ENCODE data around the gene ALK.

The ALK gene

DNA sequence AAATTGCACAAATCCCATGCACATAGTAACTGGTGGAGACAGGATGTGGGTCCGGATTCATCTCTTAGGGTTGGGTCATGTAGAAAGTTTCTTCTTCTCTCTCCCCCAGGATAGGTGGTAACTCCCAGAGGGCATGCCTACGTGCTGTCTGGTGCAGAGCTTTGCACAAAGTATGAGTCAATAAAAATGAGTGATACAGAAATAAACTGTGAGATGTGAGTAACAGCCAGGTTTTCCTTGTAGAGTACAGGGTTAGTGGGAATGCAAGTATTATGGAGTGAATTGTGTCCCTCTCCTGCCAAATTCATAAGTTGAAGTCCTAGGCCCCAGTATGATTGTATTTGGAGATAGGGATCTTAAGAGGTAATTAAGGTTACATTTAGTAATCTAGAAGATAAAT, 289.4 kb downstream of the ALK start:
- DNase-seq, result no peak

DNA sequence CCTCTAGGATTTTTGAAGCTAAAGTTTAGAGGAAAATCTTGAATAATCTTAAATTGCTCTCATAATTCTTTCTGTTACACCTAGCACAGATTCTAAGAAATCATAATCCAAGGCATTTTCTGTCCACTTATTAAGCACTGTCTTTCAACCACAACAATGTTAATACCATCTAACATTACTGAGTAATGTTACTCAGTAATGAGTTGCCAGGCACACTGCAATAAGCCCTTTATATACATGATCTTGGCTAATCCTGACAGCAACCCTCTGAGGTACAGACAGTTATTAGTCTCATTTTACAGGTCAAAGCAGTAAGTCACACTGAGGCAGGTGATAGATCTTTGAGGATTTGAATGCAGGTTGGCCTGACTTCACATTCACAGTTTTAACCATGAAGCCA, 291.9 kb downstream of the ALK start:
- no peak for DNase-seq

DNA sequence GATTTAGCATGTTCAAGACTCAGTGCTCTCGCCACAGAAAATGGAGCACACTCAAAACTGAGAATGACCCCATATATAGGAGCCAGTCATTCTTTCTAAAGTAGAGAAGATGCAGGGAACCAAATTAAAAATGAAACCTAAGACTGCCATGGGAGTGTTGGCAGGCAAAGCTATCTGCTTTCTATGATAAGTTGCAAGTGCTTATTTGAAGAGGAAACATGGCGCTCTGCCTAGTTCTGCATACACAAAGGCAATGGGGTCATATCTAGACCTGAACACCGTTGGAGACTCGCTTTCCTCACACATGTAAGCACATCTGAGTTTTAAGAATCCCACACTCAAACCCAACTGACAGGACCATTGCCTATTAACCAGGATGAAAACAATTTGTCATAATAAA, 292.5 kb downstream of the ALK start:
- DNase-seq, result no peak

DNA sequence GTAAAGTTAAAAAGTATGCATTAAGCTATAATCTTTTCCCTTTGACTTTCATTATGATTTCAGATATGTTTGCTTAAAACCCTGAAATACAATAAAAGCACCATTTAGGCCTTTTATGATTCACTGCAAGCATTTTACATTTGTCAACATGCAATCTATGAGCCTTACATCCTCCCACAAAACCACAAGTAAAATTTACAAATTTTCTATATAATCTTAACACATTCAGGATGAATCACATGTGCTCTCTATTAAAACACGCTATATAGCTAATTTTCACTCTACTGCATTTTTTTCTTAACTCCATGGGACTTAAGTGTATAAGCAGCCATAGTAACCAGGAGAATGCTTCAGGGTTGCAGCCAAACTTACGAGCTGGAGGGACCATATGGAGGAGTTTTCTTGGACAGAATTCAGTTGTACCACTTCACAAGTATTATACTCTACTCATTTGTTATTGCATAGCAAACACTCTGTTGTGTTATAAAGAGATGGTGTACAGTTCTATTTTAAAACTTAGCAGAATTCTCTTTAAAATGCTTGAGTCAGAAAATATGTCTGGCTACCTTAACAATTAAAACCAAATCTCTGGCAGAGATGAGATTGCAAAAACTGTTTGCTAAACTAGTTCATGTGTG, 293.2 kb downstream of the ALK start:
- DNase-seq, result no peak

DNA sequence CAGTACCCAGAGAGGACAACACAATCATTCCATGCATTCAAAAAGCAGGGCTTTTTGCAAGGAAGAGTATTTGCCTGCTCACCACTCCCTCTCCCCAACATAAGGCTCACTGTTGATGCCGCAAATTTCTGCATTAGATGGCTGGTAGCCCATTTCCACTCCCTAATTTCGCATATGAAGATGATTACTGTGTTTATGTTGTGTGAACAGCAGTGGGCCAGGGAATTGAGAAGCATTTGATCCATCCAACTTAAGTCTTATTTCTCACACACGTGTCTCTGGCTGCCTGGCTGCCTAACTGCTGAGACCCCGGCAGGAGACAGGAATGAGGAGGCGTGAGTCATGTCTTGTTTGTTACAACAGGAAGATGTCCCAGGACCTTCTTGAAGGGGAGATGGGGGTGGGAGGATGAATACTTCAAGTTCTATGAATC, 294.1 kb downstream of the ALK start:
- DNase-seq, result no peak

DNA sequence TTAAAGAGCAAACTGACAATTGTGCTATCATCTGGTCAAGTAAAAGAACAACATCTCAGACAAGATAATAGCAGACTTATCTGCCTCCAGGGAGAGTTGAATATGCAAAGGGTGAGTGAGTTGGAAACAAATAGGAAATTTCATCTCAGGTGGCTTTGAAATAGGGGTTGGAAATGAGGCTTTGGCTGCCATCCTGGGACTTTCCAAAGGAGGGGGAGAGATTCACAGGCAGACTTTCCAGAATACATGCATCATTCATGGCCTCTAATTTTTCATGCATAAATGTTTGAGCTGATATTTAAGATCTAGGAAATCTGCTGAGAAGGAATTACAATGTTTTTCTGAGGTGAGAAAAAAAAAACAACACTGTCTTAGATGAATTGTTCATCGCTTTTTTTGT, 300.5 kb downstream of the ALK start:
- DNase-seq, result no peak

DNA sequence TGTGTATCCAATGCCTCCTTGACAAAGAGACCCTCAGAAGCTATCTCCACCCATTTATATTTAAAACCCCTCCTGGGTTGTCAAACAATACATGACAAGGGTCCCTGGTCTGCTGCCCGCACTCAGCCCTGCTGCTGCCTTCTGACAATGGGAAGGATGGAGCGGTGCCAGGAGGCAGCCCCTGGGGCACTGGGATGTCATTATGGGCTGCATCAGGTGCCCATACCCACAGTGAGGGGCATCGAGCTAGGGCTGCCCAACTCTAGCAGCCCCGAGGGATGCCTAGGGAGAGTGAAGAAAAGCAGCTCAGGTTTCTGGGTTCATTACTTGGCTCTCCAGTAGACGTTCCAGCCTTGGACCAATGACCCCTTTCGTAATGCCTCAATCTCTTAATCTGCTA, 301.7 kb downstream of the ALK start:
- DNase-seq, result no peak

DNA sequence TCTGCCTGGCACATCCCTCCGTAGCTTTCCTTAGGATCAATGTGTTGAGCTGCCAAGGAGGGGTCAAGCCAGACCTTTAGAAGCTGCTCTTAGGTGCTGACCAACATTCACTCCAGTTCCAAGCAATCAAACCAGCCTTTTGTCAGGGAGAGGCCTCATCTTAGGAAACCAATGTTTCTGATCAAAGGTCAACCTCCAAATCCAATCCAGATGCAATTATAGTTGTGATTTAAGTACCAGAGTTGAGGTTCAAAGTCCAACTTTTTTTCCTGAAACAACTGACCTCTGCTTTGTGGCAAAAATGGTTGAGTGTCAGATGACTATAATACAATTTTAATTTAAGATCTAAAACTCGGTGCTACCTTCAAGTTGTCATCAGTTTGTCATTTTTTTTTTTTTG, 303.4 kb downstream of the ALK start:
- no peak for DNase-seq

DNA sequence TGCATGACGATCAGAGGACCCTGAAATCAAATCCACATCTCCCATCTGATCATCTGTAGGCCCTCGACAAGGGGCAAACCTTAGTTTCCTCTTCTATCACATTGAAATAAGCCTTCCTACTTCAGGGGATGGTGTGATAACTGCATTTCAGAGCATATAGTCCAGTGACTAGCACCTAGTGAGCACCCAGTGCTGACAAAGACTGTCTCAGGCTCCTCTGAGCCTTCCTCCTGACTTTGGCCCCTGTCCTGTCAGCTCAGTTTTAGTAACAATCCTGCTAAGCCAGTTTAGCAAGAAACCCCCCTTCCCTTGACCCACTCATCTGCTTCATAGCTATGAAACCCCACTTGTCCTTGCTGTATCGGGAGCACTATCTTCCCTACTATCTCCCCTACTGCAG, 304.0 kb downstream of the ALK start:
- no peak for DNase-seq

DNA sequence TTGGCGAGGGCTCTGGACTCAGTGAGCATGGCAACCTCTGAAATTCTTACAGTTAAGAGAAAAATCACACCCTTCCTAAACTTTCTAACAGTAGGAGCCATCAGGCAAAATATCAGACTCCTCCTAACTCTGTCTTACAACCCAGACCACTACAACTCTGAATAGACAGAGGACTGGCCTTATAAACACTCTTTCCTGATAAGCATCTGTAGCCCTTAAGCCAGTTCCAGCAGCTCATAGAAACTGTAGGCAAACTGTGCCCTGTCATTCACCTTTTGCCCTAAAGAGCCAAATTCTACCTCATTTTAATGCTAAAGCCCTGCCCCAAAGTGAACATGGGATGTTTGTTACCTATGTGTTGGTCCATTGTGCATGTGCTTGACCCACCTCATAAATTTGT, 304.8 kb downstream of the ALK start:
- no peak for DNase-seq

DNA sequence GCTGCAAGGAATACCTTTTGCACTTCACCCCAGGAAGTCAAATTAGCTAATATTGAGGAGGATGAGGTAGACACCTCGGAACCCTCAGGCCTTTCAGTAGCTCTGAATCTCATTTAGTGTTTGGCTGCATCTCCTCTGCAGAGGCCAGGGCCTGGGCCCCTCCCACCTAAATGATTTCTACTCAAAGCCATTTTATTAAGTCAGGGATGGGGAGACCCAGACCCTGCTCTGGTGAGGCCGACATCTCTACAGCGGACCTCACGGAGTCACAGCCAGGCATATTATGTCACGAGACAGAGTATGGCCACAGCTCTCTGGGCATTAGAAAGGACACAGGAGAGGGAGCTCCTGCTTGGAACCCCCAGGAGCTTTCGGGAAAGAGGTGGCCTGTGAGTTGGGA, 305.5 kb downstream of the ALK start:
- DNase-seq, result no peak

DNA sequence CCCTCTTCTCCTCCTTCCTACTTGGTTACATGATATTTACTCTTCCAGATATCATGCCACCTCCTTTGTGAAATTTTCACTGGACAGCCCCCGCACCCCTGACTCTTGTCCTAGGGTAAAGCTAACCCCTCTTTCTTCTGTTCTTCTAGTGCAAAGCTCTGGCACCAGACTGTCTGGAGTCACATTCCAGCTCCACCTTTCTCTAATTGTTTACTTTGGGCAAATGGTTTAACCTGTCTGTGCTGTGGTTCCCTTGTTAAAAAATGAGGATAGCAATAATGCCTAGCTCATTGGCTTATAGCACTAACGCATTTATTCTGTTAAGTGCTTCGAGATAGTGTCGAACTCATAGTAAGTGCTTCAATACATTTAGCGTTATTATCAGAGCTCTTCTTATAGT, 306.2 kb downstream of the ALK start:
- DNase-seq, result no peak

DNA sequence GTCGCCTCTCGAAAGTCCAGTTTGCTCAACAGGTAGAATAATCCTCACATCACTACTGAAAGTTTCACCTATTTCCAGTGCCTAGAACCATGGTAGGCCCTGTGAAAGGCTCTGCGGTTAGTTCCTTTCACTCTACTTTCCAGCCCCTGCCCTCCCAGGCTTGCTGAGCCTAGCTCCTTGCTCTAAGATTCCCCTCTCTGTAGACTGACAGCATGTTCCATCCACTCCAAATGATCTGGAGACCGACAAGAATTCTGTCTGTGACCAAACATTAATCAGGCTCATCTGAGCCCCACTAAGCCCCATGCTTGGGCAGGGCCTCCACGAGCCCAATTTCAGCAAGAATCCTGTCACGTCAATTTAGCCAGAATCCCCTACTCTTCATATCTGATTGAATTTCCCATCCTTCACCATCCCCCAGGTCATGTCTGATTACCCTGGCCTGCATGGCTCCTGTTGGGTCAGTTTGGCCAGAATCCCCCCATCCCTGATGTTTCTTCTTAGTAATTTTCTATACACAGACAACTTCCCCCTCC, 307.0 kb downstream of the ALK start:
- DNase-seq, result no peak

DNA sequence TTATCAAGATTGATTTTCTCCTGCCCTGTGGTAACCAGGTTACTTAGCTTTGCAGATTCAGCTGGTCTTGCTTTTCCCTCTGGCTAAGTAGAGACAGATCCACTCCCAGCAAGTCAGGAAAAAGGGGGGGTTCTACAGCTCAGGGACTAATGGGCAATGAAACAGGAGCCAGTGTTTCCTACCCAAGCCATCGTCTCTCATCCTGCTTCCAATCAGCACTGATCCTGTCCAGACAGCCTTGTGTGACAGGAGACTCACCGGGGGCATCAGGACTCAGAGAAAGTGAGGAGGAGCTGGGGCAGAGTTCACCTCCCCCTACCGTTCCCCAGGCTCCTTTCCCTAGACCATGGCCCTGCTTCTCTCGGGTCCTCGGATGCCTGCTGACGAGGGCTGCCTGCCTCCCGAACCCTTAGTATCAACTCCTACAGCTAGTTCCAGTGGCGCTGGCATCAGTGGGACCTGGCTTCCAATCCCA, 307.6 kb downstream of the ALK start:
- DNase-seq, result no peak

DNA sequence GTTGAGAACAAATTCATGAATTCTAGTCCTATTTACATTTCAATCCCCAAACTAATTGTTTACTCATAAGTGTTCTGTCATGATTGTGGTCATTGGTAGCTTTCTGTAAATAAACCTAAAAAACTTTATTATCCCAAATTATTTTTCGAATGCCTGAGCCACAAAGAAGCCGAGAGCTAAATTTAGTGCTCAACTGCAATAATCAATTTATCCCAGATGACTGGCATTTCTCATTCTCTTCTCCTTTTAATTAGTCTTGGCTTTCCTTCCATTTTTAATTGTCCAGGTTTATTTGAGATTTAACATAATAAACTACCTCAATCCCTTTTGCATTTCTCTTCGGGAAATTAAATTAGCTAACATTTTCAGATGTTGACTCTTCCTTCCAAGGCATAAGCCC, 308.3 kb downstream of the ALK start:
- DNase-seq, result no peak

DNA sequence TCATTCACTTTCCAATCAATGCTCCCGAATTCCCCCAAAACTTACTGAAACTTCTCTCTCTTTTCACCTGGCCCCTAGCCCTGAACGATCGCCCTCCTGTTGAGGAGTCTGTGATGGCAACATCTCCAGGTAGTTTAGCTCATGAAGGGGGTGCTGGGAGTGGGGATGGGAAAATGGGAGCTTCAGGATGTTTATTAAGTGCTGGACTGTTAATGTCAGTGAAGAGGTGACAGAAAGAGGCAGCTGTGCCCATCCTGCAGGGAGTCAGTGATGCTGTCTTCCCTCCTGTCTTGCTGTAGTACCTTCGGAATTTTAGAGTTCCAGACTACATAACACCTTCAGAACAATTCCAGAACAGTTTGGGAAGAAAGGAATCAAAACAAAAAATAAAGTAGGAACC, 308.8 kb downstream of the ALK start:
- no peak for DNase-seq

DNA sequence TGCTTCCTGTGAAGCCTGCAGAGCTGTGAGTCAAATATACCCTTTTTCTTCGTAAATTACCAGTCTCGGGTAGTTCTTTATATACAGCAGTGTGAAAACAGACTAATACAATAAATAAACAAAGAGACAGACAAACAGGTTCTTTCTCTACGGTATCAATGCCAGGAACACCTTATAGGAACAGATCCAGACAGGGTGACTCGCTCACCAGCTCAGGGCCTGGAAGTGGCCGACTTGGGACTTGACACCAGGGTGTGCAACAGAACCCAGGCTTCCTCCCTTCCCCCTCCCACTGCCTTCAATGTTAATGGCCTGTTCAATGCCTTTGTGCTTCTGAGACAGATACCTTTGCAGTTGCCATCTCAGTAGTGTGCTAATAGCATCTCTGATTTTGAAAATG, 309.5 kb downstream of the ALK start:
- DNase-seq, result no peak

DNA sequence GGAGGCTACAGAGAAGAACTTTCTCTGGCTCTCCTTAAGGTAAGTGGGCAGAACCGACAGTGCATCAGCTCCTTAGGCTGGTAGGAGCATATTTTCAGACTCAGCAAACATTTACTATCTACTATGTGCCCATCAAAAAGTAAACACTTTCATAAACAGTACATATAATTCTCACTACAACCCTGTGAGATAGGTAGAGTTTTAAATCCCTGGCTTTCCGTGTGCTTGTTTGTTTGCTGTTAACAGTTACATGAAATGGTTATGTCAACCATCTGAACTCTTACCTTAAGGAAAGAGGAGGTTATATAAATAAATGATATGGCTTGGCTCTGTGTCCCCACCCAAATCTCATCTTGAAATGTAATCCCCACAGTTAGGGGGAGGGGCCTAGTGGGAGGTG, 310.1 kb downstream of the ALK start:
- no peak for DNase-seq

DNA sequence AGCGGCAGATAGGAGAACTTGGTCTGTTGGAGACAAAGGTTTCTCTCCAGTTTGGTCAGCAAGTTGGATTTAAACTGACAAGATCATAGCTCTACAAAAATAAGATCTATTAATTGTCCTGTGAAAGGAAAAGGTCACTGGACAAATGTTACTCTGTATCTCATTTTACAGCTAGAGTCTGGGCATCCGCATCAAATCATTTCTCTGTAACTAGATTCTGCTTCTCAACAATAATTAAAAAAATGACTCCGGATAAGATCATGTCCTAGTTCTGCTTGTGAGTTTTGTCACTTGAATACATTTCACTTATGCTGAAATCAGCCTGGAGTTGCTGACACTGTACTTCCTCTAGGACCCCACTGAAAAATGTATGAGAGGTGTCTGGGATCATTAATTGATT, 310.8 kb downstream of the ALK start:
- no peak for DNase-seq

DNA sequence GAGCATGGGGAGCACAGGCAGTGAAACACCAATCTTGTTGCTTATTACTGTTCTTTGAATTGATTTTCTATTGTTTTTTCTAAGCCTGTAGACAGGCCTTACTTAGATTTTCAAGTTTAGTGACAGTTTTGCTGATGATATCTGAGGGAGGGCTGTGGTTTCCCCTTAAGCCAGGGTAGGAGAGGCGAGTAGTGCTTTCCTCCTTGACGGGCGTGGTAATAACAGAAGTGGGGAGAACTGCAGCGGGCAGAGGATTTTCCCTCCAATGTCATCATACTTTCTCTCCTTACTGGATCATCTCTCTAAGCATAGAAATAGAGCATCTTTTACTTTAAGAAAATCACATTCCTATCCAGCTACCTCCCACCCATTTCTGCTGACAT, 314.4 kb downstream of the ALK start:
- DNase-seq, result no peak

DNA sequence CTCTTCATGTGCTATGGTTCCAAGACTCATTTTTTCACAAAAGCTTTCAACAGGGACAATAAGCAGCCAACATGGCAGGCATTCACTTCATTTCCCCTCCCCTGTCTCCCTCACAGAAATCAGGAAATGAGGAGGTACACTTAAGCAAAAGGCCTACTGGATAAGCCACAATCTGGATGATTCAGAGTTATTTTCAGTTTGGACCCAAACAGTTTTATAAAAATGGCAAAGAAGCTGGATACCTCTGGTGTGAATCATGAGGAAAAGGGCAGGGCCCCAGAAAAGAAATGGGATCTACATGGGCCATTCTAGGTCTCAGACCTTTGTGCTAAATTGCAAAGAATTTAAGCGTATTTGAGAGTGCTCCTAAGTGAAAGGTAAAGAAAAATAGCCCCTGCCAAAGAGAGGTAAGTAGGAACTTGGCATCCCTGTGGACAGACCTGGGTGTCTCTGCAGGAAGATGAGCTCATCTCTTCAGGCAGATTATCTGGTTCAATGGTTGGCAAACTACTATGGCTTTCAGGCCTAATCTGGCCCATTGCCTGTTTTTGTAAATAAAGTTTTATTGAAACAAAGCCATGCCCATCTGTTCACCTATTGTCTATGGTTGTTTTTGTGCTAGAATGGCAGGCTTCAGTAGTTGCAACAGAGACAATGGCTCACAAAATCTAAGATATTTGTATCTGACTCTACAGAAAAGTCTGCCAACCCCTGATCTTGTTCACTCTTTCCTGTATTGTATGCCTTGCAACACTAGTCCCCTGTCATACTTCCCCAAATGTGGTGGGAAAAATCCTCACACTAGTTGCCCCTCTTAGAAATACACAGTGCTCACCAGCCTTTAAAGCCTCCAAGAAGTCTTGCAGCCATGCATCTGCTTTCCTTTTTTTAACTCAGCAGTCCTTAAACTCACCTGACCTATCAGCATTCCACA, 315.0 kb downstream of the ALK start:
- no peak for DNase-seq

DNA sequence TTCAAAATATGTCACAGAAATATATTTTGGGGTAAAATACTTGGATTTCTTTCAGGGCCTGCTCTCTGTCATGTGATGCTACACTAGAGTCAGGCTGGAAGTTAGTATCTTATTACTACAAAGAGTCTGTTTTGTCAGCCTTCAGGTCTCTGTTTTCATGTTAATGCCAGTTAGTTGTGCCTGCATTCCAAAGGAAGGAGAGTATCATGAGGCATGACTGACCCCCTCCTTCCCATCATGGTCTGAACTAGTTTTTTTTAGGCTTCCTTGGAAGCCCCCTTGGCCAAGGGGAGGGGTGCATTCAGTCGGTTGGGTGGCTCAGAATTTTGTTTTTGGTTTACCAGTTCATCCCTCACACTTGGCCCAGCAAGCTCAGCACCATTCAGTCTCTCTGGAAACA, 318.0 kb downstream of the ALK start:
- DNase-seq, result no peak

DNA sequence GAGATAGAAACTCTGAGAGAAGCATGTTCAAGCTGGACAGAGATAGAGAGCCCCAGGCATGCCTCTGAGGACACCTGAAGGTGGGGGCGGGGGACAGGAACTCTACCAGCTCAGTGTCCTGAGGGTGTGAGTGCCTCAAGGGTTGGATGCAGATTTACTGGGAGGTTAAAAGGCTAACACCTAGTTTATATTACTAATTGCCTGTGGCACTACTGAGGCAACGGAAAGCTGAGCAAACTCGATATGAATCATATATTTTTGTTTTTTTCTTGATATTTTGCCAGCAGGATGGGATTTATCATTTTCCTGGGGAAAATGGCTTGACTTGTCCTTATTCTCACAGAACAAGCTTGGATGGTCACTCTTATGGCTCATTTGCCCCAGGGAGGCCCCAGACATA, 319.5 kb downstream of the ALK start:
- no peak for DNase-seq

DNA sequence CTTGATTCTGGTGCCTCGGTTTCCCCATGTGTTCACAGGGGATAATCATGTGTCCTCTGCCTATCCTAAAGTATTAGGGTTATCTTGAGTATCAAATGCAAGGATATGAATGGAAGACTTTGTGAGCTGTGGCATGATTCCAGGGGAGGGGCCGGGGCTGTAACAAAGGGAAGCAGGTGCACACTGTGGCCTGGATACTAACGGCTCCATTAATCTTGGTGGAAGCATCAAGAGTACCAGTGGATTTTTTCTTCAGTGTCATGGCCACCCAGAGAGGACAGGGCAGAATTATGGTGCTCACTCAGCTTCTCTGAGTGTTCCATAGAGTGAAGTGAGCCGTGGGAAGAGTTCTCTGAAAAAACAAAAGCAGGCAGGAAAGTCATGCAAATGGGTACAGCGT, 320.1 kb downstream of the ALK start:
- DNase-seq, result no peak

All from NCI-H748 treated with DMSO at 0.1 percent for 48 hours (cell line).